Stimulated activated naive CD4-positive, alpha-beta T cell (primary cell): ENCODE measurements around the gene GRP.
"Not testable (repeated sequence)": the region's sequence is repeated elsewhere in the genome, so short reads cannot be mapped to it uniquely, and the experiment has no call there.

Experiments
- DNase-seq, 6 experiments: peaks; one replicate each; lab custom pipeline; 2025; lab: John Stamatoyannopoulos, UW

GRP gene

GRCh38 chr18:59229191-59229590 is 9.2 kb downstream of the GRP start:
- no peak for DNase-seq

GRCh38 chr18:59229701-59230443 is 9.9 kb downstream of the GRP start:
- DNase-seq, result no peak

- no peak for DNase-seq
These were observed 11.2 kb downstream of the GRP start for GRCh38 chr18:59231114-59231513.

GRCh38 chr18:59231877-59232276 is 11.9 kb downstream of the GRP start:
- DNase-seq, result no peak

- no peak for DNase-seq
These were observed 12.5 kb downstream of the GRP start for GRCh38 chr18:59232309-59233016.

GRCh38 chr18:59233017-59233410 is 13.1 kb downstream of the GRP start:
- DNase-seq, result no peak

- DNase-seq, result no peak
These were observed 18.4 kb downstream of the GRP start for GRCh38 chr18:59238385-59238784.

- no peak for DNase-seq
These were observed 19.7 kb downstream of the GRP start for GRCh38 chr18:59239642-59240041.

GRCh38 chr18:59242906-59243305 is 22.9 kb downstream of the GRP start:
- DNase-seq, result no peak

- DNase-seq, result no peak
These were observed 26.8 kb downstream of the GRP start for GRCh38 chr18:59246796-59247195.

GRCh38 chr18:59249199-59249774 is 29.3 kb downstream of the GRP start:
- DNase-seq, result no peak

- DNase-seq, result not testable (repeated sequence)
These were observed 35.5 kb downstream of the GRP start for GRCh38 chr18:59255491-59255890.

- DNase-seq, result not testable (repeated sequence)
These were observed 41.9 kb downstream of the GRP start for GRCh38 chr18:59261842-59262241.

- not testable (repeated sequence) for DNase-seq
These were observed 42.3 kb downstream of the GRP start for GRCh38 chr18:59262243-59262642.

GRCh38 chr18:59263661-59264060 is 43.7 kb downstream of the GRP start:
- no peak for DNase-seq

- no peak for DNase-seq
These were observed 44.2 kb downstream of the GRP start for GRCh38 chr18:59264121-59264571.

- no peak for DNase-seq
These were observed 44.8 kb downstream of the GRP start for GRCh38 chr18:59264651-59265245.

- DNase-seq, result no peak
These were observed 45.5 kb downstream of the GRP start for GRCh38 chr18:59265246-59265973.

GRCh38 chr18:59265974-59266369 is 46.0 kb downstream of the GRP start:
- DNase-seq, result no peak

- DNase-seq, result no peak
These were observed 46.5 kb downstream of the GRP start for GRCh38 chr18:59266459-59266858.

GRCh38 chr18:59266886-59267502 is 47.0 kb downstream of the GRP start:
- no peak for DNase-seq
